Thoracic aorta (tissue), 2 donors: ENCODE measurements around the gene NOC4L. TPM values are rescaled to one million over a fixed set of nuclear protein-coding genes. Genes with fewer than 3 reads are reported as not detected.
A peak's percentile ranks its signal among the peaks of the same experiment; 100 is the strongest.

Experiments
- ATAC-seq: fragments of 150-250 bp; one replicate; pipeline ENCODE4 v1.8.0; 2017; ENCODE audit warnings: low read depth; ENCODE audit not compliant: insufficient number of reproducible peaks, low FRiP score
- DNase-seq: peaks from one replicate; pipeline ENCODE4 v3.0.0-alpha.2; 2020; ENCODE audit warnings: low spot score
- H3K27ac ChIP-seq, 2 donors: fragments of 200-600 bp; sonication (generic); 1 replicate in 1 of 2; 2 replicates in 1 of 2; pipeline ENCODE4 v1.5.1; 2016; ENCODE audit warnings: mild to moderate bottlenecking in 2 of 2, moderate library complexity in 2 of 2
- H3K27me3 ChIP-seq: fragments of 200-600 bp; sonication (generic); replicated peaks from 2 replicates; pipeline ENCODE4 v1.6.0; 2016; ENCODE audit warnings: mild to moderate bottlenecking; ENCODE audit not compliant: insufficient read depth
- H3K36me3 ChIP-seq: fragments of 200-600 bp; sonication (generic); one replicate; pipeline ENCODE4 v1.5.1; 2016
- H3K4me1 ChIP-seq, 2 donors: fragments of 200-600 bp; sonication (generic); 1 replicate in 1 of 2; 2 replicates in 1 of 2; pipeline versions ENCODE4 v1.5.1 to v1.6.0; 2016; ENCODE audit warnings: low read depth in 2 of 2, mild to moderate bottlenecking in 1 of 2; ENCODE audit not compliant: control insufficient read depth in 1 of 2
- H3K4me3 ChIP-seq: fragments of 200-600 bp; sonication (generic); 2 replicates; pipeline ENCODE4 v1.5.1; 2016; ENCODE audit warnings: mild to moderate bottlenecking
- H3K9me3 ChIP-seq: fragments of 200-600 bp; sonication (generic); 2 replicates; pipeline ENCODE4 v1.5.1; 2016
- total RNA-seq, 2 donors: library from RNA; depleted of rRNA; stranded (reverse); fragments of >200 nt; gene quantifications; one replicate each; pipeline versions ENCODE4 v1.1.0 to v1.2.3, GENCODE V29; 2016
- TF ChIP-seq, protein P1 (sequence below): fragments of 200-600 bp; sonication (generic); IDR thresholded peaks from one replicate; pipeline ENCODE4 v1.5.1; 2019; ENCODE audit warnings: antibody characterized with exemption

NOC4L gene
- total RNA-seq, 2 donors from 2014 or later = 5.9 to 8.5 TPM

DNA sequence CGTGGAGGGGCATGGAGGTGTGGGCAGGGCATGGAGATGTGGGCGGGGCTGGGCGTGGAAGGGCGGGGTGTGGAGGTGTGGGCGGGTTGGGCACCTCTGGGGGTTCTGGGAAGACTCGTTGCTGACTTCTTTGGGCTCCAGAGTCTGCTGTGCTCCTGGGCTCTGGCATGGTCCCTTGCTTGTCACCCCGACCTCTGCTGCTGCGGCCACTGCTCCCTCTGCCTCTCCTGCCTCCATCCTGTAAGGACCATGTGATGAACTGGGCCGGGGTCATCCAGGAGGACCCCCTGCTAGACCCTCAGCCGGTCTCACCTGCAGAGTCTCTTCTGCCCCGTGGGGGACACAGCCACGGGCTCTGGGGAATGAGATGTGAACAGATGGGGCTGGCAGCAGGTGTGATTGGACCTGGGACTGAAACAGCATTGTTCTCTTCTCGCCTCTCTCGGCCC lies 15.3 kb downstream of the NOC4L start:
- H3K36me3 ChIP-seq = no peaks in the 10 kb centered on the region
- no peaks in the 10 kb centered on the region for H3K27me3 ChIP-seq
- H3K4me1 ChIP-seq = peaks cover 13 to 18% of the 10 kb centered on the region in 2 donors
- no peak overlapping the region for H3K4me3 ChIP-seq
- no peaks in the 10 kb centered on the region for H3K9me3 ChIP-seq
- no peak for ATAC-seq
- DNase-seq = no peak
- H3K27ac ChIP-seq = no peak overlapping the region
- TF ChIP-seq, protein P1, sequence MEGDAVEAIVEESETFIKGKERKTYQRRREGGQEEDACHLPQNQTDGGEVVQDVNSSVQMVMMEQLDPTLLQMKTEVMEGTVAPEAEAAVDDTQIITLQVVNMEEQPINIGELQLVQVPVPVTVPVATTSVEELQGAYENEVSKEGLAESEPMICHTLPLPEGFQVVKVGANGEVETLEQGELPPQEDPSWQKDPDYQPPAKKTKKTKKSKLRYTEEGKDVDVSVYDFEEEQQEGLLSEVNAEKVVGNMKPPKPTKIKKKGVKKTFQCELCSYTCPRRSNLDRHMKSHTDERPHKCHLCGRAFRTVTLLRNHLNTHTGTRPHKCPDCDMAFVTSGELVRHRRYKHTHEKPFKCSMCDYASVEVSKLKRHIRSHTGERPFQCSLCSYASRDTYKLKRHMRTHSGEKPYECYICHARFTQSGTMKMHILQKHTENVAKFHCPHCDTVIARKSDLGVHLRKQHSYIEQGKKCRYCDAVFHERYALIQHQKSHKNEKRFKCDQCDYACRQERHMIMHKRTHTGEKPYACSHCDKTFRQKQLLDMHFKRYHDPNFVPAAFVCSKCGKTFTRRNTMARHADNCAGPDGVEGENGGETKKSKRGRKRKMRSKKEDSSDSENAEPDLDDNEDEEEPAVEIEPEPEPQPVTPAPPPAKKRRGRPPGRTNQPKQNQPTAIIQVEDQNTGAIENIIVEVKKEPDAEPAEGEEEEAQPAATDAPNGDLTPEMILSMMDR = no peak

DNA sequence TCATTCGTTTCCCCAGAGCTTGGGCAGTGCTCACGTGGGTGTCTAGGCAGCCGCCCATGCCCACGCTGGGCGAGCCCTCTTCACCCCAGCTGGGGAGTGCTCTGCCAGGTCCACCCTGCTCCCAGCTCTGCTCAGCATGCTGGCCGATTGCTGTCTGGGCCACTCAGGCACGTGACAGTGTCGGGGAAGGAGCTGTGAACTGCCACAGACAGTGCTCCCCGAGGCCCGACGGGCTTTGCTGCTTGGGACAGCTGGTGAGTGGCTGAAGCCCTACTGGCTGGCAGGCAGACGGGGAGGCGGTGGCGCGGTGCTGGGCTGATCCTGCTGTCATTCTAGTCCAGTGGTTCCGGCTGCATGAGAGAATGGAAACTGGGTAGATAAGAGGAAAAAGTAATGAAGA lies 15.8 kb downstream of the NOC4L start:
- Histone ChIP-seq H3K4me3 (no peak overlapping the region), H3K27ac (no peak overlapping the region), H3K4me1 (peaks cover 13 to 18% of the 10 kb centered on the region in 2 donors), H3K9me3 (no peaks in the 10 kb centered on the region), H3K36me3 (no peaks in the 10 kb centered on the region), H3K27me3 (no peaks in the 10 kb centered on the region)
- TF ChIP-seq, protein P1 = no peak
- no peak for DNase-seq
- ATAC-seq = no peak

DNA sequence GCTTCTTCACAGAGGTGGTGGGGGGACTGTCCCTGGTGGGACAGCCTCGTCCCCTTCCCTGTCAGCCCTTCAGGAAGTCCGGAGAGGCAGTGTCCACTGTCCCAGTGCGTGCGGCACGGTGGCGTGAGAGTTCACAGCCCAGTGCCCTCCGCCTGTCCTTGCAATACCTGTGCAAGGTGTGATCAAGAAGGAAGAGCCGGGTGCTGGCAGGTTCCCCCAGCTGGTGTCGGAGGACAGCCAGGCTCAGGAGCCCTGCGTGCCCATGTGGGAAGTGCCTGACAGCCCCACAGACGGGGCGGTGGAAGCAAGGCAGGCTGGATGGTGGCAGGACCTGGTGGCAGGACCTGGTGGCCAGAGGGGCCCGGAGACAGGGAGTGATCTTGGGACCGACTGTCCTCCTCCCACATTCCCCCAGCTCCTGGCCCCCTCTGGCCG lies 16.4 kb downstream of the NOC4L start:
- DNase-seq (no peak), ATAC-seq (no peak)
- Histone ChIP-seq H3K27ac (no peak overlapping the region), H3K36me3 (no peaks in the 10 kb centered on the region), H3K9me3 (no peaks in the 10 kb centered on the region), H3K4me3 (no peak overlapping the region), H3K4me1 (peaks cover 13 to 18% of the 10 kb centered on the region in 2 donors), H3K27me3 (no peaks in the 10 kb centered on the region)
- TF ChIP-seq, protein P1 = no peak

DNA sequence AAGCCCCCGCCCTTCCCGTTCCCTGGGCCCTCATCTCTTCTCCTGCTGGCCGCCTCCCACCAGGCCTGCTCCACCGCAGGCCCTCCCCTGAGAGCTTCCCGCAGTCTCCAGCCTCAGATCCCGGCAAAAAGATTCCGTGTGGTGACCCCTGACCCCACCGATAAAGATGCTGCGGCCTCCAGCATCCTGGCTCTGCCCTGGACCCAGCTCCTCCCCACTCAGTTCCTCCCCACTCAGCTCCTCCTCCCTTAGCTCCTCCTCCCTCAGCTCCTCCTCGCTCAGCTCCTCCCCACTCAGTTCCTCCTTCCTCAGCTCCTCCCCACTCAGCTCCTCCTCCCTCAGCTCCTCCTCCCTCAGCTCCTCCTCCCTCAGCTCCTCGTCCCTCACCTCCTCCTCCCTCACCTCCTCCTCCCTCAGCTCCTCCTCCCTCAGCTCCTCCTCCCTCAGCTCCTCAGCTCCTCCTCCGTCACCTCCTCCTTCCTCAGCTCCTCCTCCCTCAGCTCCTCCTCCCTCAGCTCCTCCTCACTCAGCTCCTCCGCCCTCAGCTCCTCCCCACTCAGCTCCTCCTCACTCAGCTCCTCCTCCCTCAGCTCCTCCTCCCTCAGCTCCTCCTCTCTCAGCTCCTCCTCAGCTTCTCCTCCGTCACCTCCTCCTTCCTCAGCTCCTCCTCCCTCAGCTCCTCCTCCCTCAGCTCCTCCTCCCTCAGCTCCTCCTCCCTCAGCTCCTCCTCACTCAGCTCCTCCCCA lies 17.0 kb downstream of the NOC4L start:
- H3K4me1 ChIP-seq = peaks cover 13 to 18% of the 10 kb centered on the region in 2 donors
- H3K4me3 ChIP-seq = no peak overlapping the region
- H3K9me3 ChIP-seq = no peaks in the 10 kb centered on the region
- H3K36me3 ChIP-seq = no peaks in the 10 kb centered on the region
- H3K27me3 ChIP-seq = no peaks in the 10 kb centered on the region
- ATAC-seq (no peak), DNase-seq (no peak)
- no peak overlapping the region for H3K27ac ChIP-seq
- TF ChIP-seq, protein P1 = no peak

DNA sequence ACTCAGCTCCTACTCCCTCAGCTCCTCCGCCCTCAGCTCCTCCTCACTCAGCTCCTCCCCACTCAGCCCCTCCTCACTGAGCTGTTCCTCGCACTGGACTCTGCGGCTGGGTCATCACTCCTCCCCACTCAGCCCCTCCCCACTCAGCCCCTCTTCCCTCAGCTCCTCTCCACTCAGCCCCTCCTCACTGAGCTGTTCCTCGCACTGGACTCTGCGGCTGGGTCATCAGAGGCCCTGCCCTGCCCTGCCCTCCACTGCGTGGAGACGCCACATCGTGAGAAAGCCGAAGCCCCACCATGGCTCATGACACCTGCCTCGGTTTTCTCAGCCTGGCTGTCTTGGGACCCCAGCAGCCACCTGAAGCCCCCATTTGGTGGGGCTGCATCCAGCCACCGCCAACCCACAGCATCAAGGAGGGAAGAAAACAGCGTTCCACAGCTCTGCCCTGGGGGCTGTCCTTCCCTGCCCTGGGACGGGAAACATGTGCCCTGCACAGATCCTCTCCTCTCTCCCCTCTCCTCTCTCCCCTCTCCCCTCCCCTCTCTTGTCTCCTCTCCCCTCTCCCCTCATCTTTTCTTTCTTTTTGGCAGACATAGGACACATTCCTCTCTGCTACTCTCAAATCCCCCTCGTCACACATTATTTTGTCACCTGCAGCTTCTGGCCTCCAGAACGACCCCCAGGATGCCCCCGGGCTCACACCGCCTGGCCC lies 17.7 kb downstream of the NOC4L start:
- TF ChIP-seq, protein P1 = no peak
- Histone ChIP-seq H3K4me1 (peaks cover 13 to 18% of the 10 kb centered on the region in 2 donors), H3K27me3 (no peaks in the 10 kb centered on the region), H3K4me3 (peak overlapping the region; percentile 57), H3K27ac (peak overlapping the region in 1 of 2 donors; percentile 22), H3K9me3 (no peaks in the 10 kb centered on the region), H3K36me3 (no peaks in the 10 kb centered on the region)
- ATAC-seq = no peak
- no peak for DNase-seq
